Naive B cell (primary cell): ENCODE measurements around the gene SPAG6. TPM values are rescaled to one million over a fixed set of nuclear protein-coding genes. Genes with fewer than 3 reads are reported as not detected.

Experiments
- ATAC-seq, 2 donors: fragments of 150-1000 bp; cut with Tn5 transposase; 2 replicates each; pipeline ENCODE4 v1.10.0; 2021; ENCODE audit warnings: low read depth in 2 of 2, mild to moderate bottlenecking in 2 of 2, moderate library complexity in 2 of 2
- DNase-seq: peaks from one replicate; pipeline ENCODE4 v3.0.0; 2022
- H3K27ac Mint-ChIP-seq, 6 donors: one replicate each; pipeline ENCODE4 v1.8.0; 2020 to 2022; ENCODE audit warnings: mild to moderate bottlenecking in 6 of 6, mixed read lengths in 6 of 6, moderate library complexity in 5 of 6, inconsistent platforms in 2 of 6
- H3K27me3 Mint-ChIP-seq, 3 donors: one replicate each; pipeline ENCODE4 v1.8.0; 2021 to 2022; ENCODE audit warnings: mixed read lengths in 3 of 3, mild to moderate bottlenecking in 1 of 3
- H3K36me3 Mint-ChIP-seq, 2 donors: one replicate each; pipeline ENCODE4 v1.8.0; 2020 to 2022; ENCODE audit warnings: mixed read lengths in 2 of 2, inconsistent platforms in 1 of 2, mild to moderate bottlenecking in 1 of 2
- H3K4me1 Mint-ChIP-seq, 3 donors: one replicate each; pipeline ENCODE4 v1.8.0; 2020 to 2022; ENCODE audit warnings: mixed read lengths in 3 of 3, inconsistent platforms in 1 of 3, mild to moderate bottlenecking in 1 of 3, moderate library complexity in 1 of 3
- H3K4me3 Mint-ChIP-seq, 8 donors: one replicate each; pipeline ENCODE4 v1.8.0; 2020 to 2022; ENCODE audit warnings: mild to moderate bottlenecking in 8 of 8, mixed read lengths in 8 of 8, moderate library complexity in 8 of 8, inconsistent platforms in 2 of 8
- H3K9me3 Mint-ChIP-seq, 7 donors: one replicate each; pipeline ENCODE4 v1.8.0; 2020 to 2022; ENCODE audit warnings: mixed read lengths in 7 of 7, mild to moderate bottlenecking in 5 of 7, inconsistent platforms in 2 of 7, moderate library complexity in 1 of 7
- polyA plus RNA-seq, 6 donors: library from polyadenylated mRNA; unstranded; fragments of 300-500 nt; fragmentation: Illumina TruSeq; gene quantifications; one replicate each; pipeline ENCODE4 v1.2.3, GENCODE V29; 2021; ENCODE audit warnings: low read depth in 6 of 6

SPAG6 gene
- polyA plus RNA-seq, 6 donors from 2014 or later, result not detected

DNA sequence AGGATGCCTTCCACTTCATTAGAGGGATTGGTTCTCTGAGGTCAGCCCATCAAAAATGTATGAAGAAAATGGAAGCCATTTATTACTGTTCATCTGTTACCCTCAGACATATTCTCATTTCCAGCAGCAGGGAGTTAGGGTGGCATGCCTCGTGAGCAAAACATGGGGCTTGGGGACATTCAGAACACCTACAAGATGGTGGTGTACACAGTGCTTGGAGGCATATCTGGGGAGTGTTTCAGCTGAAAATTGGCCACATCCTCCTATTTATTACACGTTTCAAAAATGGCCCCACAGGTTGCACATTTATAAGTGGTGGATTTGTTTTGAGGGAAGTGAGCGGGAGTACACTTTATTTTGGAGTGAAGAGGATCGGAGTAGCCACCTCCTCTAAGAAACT, 93.4 kb downstream of the SPAG6 start:
- Mint-ChIP-seq H3K4me3 (peak overlapping the region; percentile 4 to 99 (median 97)), H3K27me3 (no peaks in the 10 kb centered on the region), H3K9me3 (no peaks in the 10 kb centered on the region), H3K36me3 (no peaks in the 10 kb centered on the region), H3K27ac (peak overlapping the region in 5 of 6 donors; percentile 20 to 99 (median 86)), H3K4me1 (peaks cover 32 to 40% (median 37%) of the 10 kb centered on the region in 3 donors)
- DNase-seq (no peak), ATAC-seq (no peak)

GRCh38 chr10:22442063-22442462, 96.8 kb downstream of the SPAG6 start:
- Mint-ChIP-seq H3K9me3 (no peaks in the 10 kb centered on the region), H3K27me3 (peaks cover 0 to 3% (median 0%) of the 10 kb centered on the region in 3 donors), H3K4me3 (peak overlapping the region in 1 of 8 donors; percentile 36), H3K27ac (peak overlapping the region in 1 of 6 donors; percentile 8), H3K4me1 (peaks cover 31 to 44% (median 36%) of the 10 kb centered on the region in 3 donors), H3K36me3 (no peaks in the 10 kb centered on the region)
- DNase-seq (no peak), ATAC-seq (no peak)

- Mint-ChIP-seq H3K27ac (no peak overlapping the region), H3K4me1 (peaks cover 31 to 44% (median 36%) of the 10 kb centered on the region in 3 donors), H3K27me3 (peaks cover 0 to 3% (median 0%) of the 10 kb centered on the region in 3 donors), H3K4me3 (peak overlapping the region in 1 of 8 donors; percentile 36), H3K9me3 (no peaks in the 10 kb centered on the region), H3K36me3 (no peaks in the 10 kb centered on the region)
- DNase-seq (no peak), ATAC-seq (no peak)
These were observed 97.2 kb downstream of the SPAG6 start for GRCh38 chr10:22442468-22442867.

GRCh38 chr10:22443175-22443901, 98.0 kb downstream of the SPAG6 start:
- Mint-ChIP-seq H3K4me3 (no peak overlapping the region), H3K27me3 (peaks cover 0 to 3% (median 0%) of the 10 kb centered on the region in 3 donors), H3K9me3 (no peaks in the 10 kb centered on the region), H3K4me1 (peaks cover 25 to 36% (median 30%) of the 10 kb centered on the region in 3 donors), H3K27ac (no peak overlapping the region), H3K36me3 (no peaks in the 10 kb centered on the region)
- ATAC-seq (peak in 1 of 2 donors; percentile 55), DNase-seq (no peak)

DNA sequence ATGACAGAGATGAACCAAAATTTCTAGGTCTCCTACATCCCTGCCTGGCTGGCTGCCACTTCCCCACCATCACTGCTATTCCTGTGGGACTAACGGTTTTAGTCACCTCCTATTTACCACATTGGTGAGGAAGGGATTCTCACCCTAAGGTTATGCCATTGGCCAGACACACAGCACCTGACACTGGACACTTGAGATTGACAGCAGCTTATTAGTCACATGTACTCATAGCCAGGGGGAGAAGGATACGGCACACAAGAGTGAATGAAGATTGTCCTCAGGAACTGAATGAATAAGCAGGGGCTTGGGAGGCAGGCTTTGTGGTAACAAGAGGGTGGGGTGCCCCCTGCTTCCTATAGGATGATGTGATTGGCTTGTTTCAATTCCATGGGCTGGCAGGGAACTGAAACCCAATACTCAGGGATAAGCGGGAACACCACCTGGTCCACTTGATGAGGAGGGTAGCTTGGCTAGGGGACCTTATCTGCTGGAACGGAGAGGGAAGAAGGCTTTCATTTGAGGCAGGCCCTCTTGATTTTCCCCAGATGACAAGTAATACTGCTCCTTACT, 99.0 kb downstream of the SPAG6 start:
- ATAC-seq, result no peak
- no peaks in the 10 kb centered on the region for H3K36me3 Mint-ChIP-seq
- H3K4me1 Mint-ChIP-seq, result peaks cover 15 to 27% (median 21%) of the 10 kb centered on the region in 3 donors
- no peaks in the 10 kb centered on the region for H3K9me3 Mint-ChIP-seq
- H3K27me3 Mint-ChIP-seq, result peaks cover 0 to 3% (median 0%) of the 10 kb centered on the region in 3 donors
- peak overlapping the region in 1 of 8 donors; percentile 72 for H3K4me3 Mint-ChIP-seq
- H3K27ac Mint-ChIP-seq, result peak overlapping the region in 1 of 6 donors; percentile 5
- DNase-seq, result no peak

DNA sequence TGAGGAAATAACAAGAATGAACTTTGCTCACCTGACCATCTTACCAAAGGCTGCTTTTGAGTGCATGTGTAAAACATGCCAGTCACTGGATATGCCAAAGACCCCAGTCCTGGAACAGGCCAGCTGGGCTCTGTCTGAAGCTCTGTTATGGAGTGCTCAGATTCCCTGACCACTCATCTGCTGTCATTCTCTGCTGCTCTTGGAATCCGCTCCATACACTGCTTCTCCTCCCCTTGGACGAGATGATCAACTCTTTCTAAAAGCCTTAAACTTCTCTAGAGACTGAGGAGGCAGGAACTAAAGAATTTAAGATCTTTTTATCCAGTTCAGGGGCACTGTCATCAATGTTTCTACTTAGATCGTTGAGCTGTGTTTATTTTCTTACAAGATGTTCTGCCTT, 100.2 kb downstream of the SPAG6 start:
- H3K36me3 Mint-ChIP-seq, result no peaks in the 10 kb centered on the region
- H3K9me3 Mint-ChIP-seq, result no peaks in the 10 kb centered on the region
- H3K27ac Mint-ChIP-seq, result no peak overlapping the region
- peaks cover 10 to 16% (median 15%) of the 10 kb centered on the region in 3 donors for H3K4me1 Mint-ChIP-seq
- H3K4me3 Mint-ChIP-seq, result no peak overlapping the region
- no peak for DNase-seq
- H3K27me3 Mint-ChIP-seq, result peaks cover 0 to 3% (median 0%) of the 10 kb centered on the region in 3 donors
- no peak for ATAC-seq

DNA sequence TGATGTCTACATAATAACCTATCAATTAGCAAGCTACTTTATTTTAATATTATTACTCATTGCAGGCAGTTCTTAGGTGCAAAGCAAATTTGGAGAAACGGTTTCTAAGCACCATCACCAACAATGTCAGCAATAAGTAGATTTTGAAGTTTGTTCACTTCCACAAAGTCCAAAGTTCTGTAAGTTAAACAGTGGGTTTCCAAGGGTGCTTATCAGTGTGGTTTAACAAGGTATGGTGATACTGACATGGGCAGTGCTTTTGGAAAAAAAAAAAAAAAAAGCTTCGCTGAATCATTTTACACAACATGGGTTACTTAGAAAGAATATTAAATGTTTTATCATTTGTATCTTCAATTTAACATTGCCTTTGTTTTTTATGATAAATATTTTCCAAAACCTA, 101.8 kb downstream of the SPAG6 start:
- ATAC-seq (no peak), DNase-seq (no peak)
- no peak overlapping the region for H3K27ac Mint-ChIP-seq
- H3K36me3 Mint-ChIP-seq, result peaks cover 0 to 6% of the 10 kb centered on the region in 2 donors
- H3K4me1 Mint-ChIP-seq, result peaks cover 9 to 11% (median 10%) of the 10 kb centered on the region in 3 donors
- H3K9me3 Mint-ChIP-seq, result no peaks in the 10 kb centered on the region
- H3K27me3 Mint-ChIP-seq, result peaks cover 0 to 3% (median 0%) of the 10 kb centered on the region in 3 donors
- H3K4me3 Mint-ChIP-seq, result no peak overlapping the region

DNA sequence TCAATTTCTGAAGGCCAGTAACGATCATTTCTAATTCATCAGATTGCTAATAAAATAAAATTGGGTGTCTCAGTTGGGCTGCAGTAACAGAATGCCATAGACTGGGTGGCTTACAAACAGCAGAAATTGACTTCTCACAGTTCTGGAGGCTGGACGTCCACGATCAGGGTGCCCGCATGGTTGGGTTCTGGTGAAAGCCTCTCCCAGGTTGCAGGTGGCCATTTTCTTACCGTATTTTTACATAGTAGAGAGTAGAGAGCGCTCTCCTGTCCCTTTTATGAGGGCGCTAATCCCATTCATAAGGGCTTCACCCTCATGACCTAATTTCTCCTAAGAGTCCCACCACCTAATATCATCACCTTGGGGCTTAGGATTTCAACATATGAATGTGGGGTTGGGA, 106.0 kb downstream of the SPAG6 start:
- ATAC-seq (no peak), DNase-seq (no peak)
- Mint-ChIP-seq H3K4me3 (no peak overlapping the region), H3K27me3 (no peaks in the 10 kb centered on the region), H3K36me3 (peaks cover 0 to 6% of the 10 kb centered on the region in 2 donors), H3K27ac (peak overlapping the region in 1 of 6 donors; percentile 9), H3K4me1 (peaks cover 18 to 32% (median 26%) of the 10 kb centered on the region in 3 donors), H3K9me3 (no peaks in the 10 kb centered on the region)

DNA sequence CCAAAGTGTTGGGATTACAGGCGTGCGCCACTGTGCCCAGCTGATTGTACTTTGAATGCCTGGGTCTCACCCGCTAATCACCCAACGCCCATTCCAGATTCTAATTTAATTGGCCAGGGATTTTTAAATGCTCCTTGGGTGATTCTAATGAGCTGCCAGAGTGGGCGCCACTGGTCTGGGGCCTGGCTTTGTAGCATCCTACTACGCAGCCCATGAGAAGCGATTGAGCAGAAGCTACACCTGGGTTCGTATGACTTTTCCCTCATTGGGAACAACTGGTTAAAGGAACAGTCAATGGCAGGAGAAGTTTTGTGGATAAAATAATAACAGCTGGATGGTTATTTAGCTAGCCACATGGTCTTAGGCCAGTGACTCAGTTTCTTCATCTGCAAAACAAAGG, 108.0 kb downstream of the SPAG6 start:
- H3K27me3 Mint-ChIP-seq, result no peaks in the 10 kb centered on the region
- ATAC-seq (no peak), DNase-seq (no peak)
- peaks cover 0 to 6% of the 10 kb centered on the region in 2 donors for H3K36me3 Mint-ChIP-seq
- H3K9me3 Mint-ChIP-seq, result no peaks in the 10 kb centered on the region
- H3K4me1 Mint-ChIP-seq, result peaks cover 22 to 38% (median 35%) of the 10 kb centered on the region in 3 donors
- H3K27ac Mint-ChIP-seq, result peak overlapping the region in 1 of 6 donors; percentile 35
- H3K4me3 Mint-ChIP-seq, result peak overlapping the region in 1 of 8 donors; percentile 15

GRCh38 chr10:22453948-22454591, 108.8 kb downstream of the SPAG6 start:
- H3K4me1 Mint-ChIP-seq, result peaks cover 22 to 41% (median 35%) of the 10 kb centered on the region in 3 donors
- H3K27ac Mint-ChIP-seq, result peak overlapping the region in 5 of 6 donors; percentile 7 to 81 (median 70)
- ATAC-seq (no peak), DNase-seq (no peak)
- H3K36me3 Mint-ChIP-seq, result peaks cover 0 to 6% of the 10 kb centered on the region in 2 donors
- H3K27me3 Mint-ChIP-seq, result no peaks in the 10 kb centered on the region
- no peaks in the 10 kb centered on the region for H3K9me3 Mint-ChIP-seq
- peak overlapping the region in 4 of 8 donors; percentile 56 to 84 (median 80) for H3K4me3 Mint-ChIP-seq

- Mint-ChIP-seq H3K4me3 (peak overlapping the region in 7 of 8 donors; percentile 5 to 84 (median 79)), H3K9me3 (no peaks in the 10 kb centered on the region), H3K36me3 (peaks cover 0 to 6% of the 10 kb centered on the region in 2 donors), H3K27ac (peak overlapping the region in 5 of 6 donors; percentile 57 to 82 (median 71)), H3K4me1 (peaks cover 25 to 47% (median 40%) of the 10 kb centered on the region in 3 donors), H3K27me3 (no peaks in the 10 kb centered on the region)
- DNase-seq (no peak), ATAC-seq (peak; percentile 8 to 9)
These were observed 109.3 kb downstream of the SPAG6 start for GRCh38 chr10:22454634-22455033.

DNA sequence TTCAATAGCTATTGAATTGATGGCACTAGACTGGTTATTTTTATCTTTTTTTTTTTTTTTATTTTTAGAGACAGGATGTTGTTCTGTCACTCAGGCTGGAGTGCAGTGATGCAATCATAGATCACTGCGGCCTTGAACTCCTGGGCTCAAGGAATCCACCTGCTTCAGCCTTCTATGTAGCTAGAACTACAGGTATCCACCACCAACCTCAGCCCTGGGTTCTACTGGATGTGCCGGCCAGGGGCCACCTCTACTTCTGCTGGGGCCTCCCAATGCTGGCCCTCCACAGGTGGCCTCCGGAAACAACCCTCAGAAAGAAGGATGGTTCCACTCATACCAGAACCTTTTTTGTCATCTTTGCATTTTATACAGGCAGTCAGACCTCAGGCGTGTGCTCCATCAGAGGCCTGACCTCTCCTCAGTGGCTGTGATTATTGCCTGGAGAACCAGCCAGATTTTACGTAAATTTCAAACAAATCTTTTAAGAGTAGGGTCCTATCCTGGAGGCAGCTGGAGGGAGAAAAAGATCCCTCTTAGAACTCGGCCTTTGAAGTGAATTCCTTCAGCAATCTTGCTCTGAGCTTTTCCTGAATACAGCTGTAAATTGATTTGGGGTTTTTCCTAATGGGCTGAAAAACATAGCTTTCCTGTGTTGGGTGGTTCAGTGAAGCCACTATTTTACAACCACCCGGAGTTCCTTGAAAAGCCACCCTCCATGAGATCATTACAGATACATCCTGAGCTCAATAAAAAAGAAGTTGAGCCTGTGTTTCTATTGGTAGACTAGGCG, 110.0 kb downstream of the SPAG6 start:
- ATAC-seq (peak; percentile 84 to 93), DNase-seq (peak; percentile 39)
- H3K27me3 Mint-ChIP-seq, result no peaks in the 10 kb centered on the region
- peak overlapping the region; percentile 57 to 82 (median 70) for H3K27ac Mint-ChIP-seq
- H3K4me1 Mint-ChIP-seq, result peaks cover 27 to 51% (median 43%) of the 10 kb centered on the region in 3 donors
- no peaks in the 10 kb centered on the region for H3K9me3 Mint-ChIP-seq
- H3K4me3 Mint-ChIP-seq, result peak overlapping the region in 7 of 8 donors; percentile 5 to 84 (median 79)
- peaks cover 0 to 6% of the 10 kb centered on the region in 2 donors for H3K36me3 Mint-ChIP-seq

- peaks cover 27 to 51% (median 43%) of the 10 kb centered on the region in 3 donors for H3K4me1 Mint-ChIP-seq
- H3K4me3 Mint-ChIP-seq, result no peak overlapping the region
- ATAC-seq, result no peak
- H3K9me3 Mint-ChIP-seq, result no peaks in the 10 kb centered on the region
- H3K27ac Mint-ChIP-seq, result no peak overlapping the region
- H3K27me3 Mint-ChIP-seq, result no peaks in the 10 kb centered on the region
- DNase-seq, result no peak
- peaks cover 0 to 3% of the 10 kb centered on the region in 2 donors for H3K36me3 Mint-ChIP-seq
These were observed 111.2 kb downstream of the SPAG6 start for GRCh38 chr10:22456486-22456885.
